CD14-positive monocyte (primary cell): ENCODE data around the gene FAM241B. TPM values are rescaled to one million over a fixed set of nuclear protein-coding genes. Genes with fewer than 3 reads are reported as not detected.

Experiments
- DNase-seq, 3 donors: peaks; one replicate each; pipeline ENCODE4 v3.0.0-alpha.2; 2011 to 2022
- H2AFZ ChIP-seq: 2 replicates; pipeline ENCODE4 v1.6.0; 2012; ENCODE audit warnings: mild to moderate bottlenecking, low read depth, low read length, inconsistent platforms; ENCODE audit not compliant: insufficient read depth, poor library complexity, severe bottlenecking
- H3K27ac ChIP-seq, 2 donors: 1 replicate in 1 of 2; 2 replicates in 1 of 2; pipeline ENCODE4 v1.5.1; 2012 to 2013; ENCODE audit warnings: low read length in 2 of 2, control low read depth in 1 of 2, inconsistent platforms in 1 of 2, low read depth in 1 of 2, mild to moderate bottlenecking in 1 of 2
- H3K27me3 ChIP-seq, 2 donors: one replicate each; pipeline versions ENCODE4 v1.6.0 to v1.6.1; 2011 to 2013; ENCODE audit warnings: low read length in 2 of 2; ENCODE audit not compliant: control insufficient read depth in 2 of 2, insufficient read depth in 2 of 2
- H3K36me3 ChIP-seq, 2 donors: replicated peaks in 1 of 2; 1 replicate in 1 of 2; 2 replicates in 1 of 2; pipeline versions ENCODE4 v1.5.1 to v1.6.1; 2012 to 2013; ENCODE audit warnings: low read length in 2 of 2, control low read depth in 1 of 2, inconsistent platforms in 1 of 2, mild to moderate bottlenecking in 1 of 2; ENCODE audit not compliant: insufficient read depth in 2 of 2, control insufficient read depth in 1 of 2
- H3K4me1 ChIP-seq, 2 donors: 1 replicate in 1 of 2; 2 replicates in 1 of 2; pipeline versions ENCODE4 v1.5.1 to v1.6.1; 2012 to 2013; ENCODE audit warnings: low read length in 2 of 2, control low read depth in 1 of 2, inconsistent platforms in 1 of 2, mild to moderate bottlenecking in 1 of 2, moderate library complexity in 1 of 2; ENCODE audit not compliant: insufficient read depth in 2 of 2, control insufficient read depth in 1 of 2
- H3K4me2 ChIP-seq: replicated peaks from 2 replicates; pipeline ENCODE3; 2012; ENCODE audit warnings: low read length, moderate library complexity, mild to moderate bottlenecking; ENCODE audit not compliant: poor library complexity, severe bottlenecking; ENCODE audit errors: extremely low read depth
- H3K4me3 ChIP-seq, 3 experiments: fragments of 200-600 bp in 1 of 3; sonication (generic) in 1 of 3; replicated peaks in 1 of 3; 1 replicate in 2 of 3; 2 replicates in 1 of 3; pipeline ENCODE4 v1.5.1; 2011 to 2013; ENCODE audit warnings: low read length in 3 of 3, mild to moderate bottlenecking in 3 of 3, control low read depth in 2 of 3, low read depth in 2 of 3, inconsistent platforms in 1 of 3, moderate library complexity in 1 of 3
- H3K79me2 ChIP-seq: 2 replicates; pipeline ENCODE4 v1.6.0; 2012; ENCODE audit warnings: mild to moderate bottlenecking, control low read depth, inconsistent platforms, low read length, moderate library complexity; ENCODE audit not compliant: insufficient read depth
- H3K9ac ChIP-seq: 2 replicates; pipeline ENCODE4 v1.6.0; 2017; ENCODE audit warnings: low read length, mild to moderate bottlenecking; ENCODE audit not compliant: insufficient read depth, poor library complexity, severe bottlenecking
- H3K9me3 ChIP-seq, 2 donors: replicated peaks in 1 of 2; 1 replicate in 1 of 2; 2 replicates in 1 of 2; pipeline versions ENCODE4 v1.5.1 to v1.6.1; 2012 to 2013; ENCODE audit warnings: low read length in 2 of 2, control low read depth in 1 of 2; ENCODE audit not compliant: control insufficient read depth in 1 of 2, insufficient read depth in 1 of 2
- H4K20me1 ChIP-seq: 2 replicates; pipeline ENCODE4 v1.6.0; 2012; ENCODE audit warnings: mild to moderate bottlenecking, low read length, control low read depth, moderate library complexity; ENCODE audit not compliant: insufficient read depth
- H3K27ac Mint-ChIP-seq, 7 donors: one replicate each; pipeline ENCODE4 v1.8.0; 2020; ENCODE audit warnings: mild to moderate bottlenecking in 7 of 7, mixed read lengths in 7 of 7, moderate library complexity in 6 of 7, inconsistent platforms in 2 of 7
- H3K27me3 Mint-ChIP-seq, 3 donors: one replicate each; pipeline ENCODE4 v1.8.0; 2021 to 2022; ENCODE audit warnings: low read depth in 3 of 3, mild to moderate bottlenecking in 3 of 3, mixed read lengths in 3 of 3, moderate library complexity in 3 of 3, inconsistent platforms in 1 of 3
- H3K36me3 Mint-ChIP-seq, 2 donors: one replicate each; pipeline ENCODE4 v1.8.0; 2020; ENCODE audit warnings: mixed read lengths in 2 of 2, inconsistent platforms in 1 of 2, mild to moderate bottlenecking in 1 of 2
- H3K4me1 Mint-ChIP-seq: one replicate; pipeline ENCODE4 v1.8.0; 2020; ENCODE audit warnings: mild to moderate bottlenecking, mixed read lengths
- H3K4me3 Mint-ChIP-seq, 2 donors: one replicate each; pipeline ENCODE4 v1.8.0; 2020; ENCODE audit warnings: mild to moderate bottlenecking in 2 of 2, mixed read lengths in 2 of 2, moderate library complexity in 1 of 2
- H3K9me3 Mint-ChIP-seq, 7 donors: one replicate each; pipeline ENCODE4 v1.8.0; 2020 to 2022; ENCODE audit warnings: mixed read lengths in 7 of 7, mild to moderate bottlenecking in 6 of 7, moderate library complexity in 6 of 7, inconsistent platforms in 2 of 7
- CTCF ChIP-seq: fragments of 200-600 bp; IDR thresholded peaks from one replicate; pipeline ENCODE4 v1.8.0; 2022; ENCODE audit warnings: antibody characterized with exemption, mild to moderate bottlenecking
- WGBS: methylation state at CpG from one replicate; pipeline ENCODE4 v1.1.5; 2013; ENCODE audit warnings: missing lambda C conversion rate; ENCODE audit not compliant: insufficient coverage; 5-methylcytosine and 5-hydroxymethylcytosine counted together
- intact Hi-C, 2 donors: fragments of 100-400 bp; cut with micrococcal nuclease; formaldehyde crosslinking; loops; one replicate each; pipeline versions ENCODE4 v1.15.0 to v1.15.1; 2023
- polyA plus RNA-seq, 3 donors: library from polyadenylated mRNA; depleted of rRNA in 1 of 3; unstranded in 2 of 3; stranded (reverse) in 1 of 3; fragments of 300-500 nt in 2 of 3; fragments of >200 nt in 1 of 3; fragmentation: Illumina TruSeq in 2 of 3; gene quantifications; 1 replicate in 2 of 3; 2 replicates in 1 of 3; pipeline ENCODE4 v1.2.3, GENCODE V29; 2012 to 2021

The FAM241B gene
- polyA plus RNA-seq, 3 donors: not detected

DNA sequence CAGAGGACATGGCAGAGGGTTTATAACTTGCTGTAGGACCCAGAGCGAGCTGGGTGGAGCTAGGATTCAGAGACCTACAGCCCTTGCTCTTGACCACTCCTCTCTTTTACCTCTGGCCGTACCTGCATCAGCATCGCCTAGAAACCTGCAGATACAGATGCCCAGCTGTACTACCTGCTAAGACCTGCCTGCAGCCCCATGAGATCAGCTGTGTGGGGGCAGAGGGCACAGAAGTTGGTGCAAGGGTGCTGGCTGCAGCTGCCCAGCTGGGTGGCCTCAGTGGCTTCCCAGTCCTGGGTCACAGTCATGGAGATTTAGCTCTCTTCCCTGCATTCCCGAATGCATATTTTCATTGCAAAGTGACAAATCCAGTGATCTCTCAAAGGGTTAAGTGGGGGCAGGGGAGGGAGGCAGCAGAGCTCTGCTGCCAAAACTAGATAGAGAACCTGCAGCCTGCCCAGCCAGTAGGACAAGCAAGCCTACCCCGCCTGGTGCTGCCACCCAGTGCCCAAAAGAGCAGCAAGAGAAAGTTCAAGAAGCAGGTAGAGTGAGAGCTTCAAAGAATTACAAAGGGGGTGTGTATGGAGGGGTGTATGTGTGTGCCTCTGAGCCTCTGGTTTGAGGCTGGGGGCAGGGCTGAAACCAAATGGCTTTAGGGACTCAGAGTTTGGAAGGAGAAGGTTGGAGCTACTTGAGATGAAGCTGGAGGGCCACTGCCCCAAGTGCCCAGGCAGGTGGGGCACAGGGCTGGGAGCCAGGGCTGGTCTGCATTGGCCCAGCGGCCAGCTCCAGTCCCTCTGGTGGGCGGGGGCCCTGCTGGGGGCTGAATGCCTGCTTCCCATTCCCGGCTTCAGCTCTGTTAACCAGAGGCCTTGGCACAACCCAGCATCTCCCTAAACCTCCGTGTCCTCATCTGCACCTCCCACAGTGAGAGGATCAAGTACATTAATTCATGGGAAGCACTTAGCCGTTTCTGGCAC, 6.9 kb downstream of the FAM241B start:
- WGBS: 75% methylated on average over 5 of the region's 10 CpGs

GRCh38 chr10:69638642-69639041, 8.6 kb downstream of the FAM241B start:
- Mint-ChIP-seq H3K27ac (no peak overlapping the region), H3K9me3 (no peaks in the 10 kb centered on the region), H3K27me3 (peaks cover 4 to 12% (median 7%) of the 10 kb centered on the region in 3 donors), H3K4me1 (peaks cover 5% of the 10 kb centered on the region), H3K4me3 (no peak overlapping the region), H3K36me3 (no peaks in the 10 kb centered on the region)
- Histone ChIP-seq H3K27ac (no peak overlapping the region), H3K27me3 (no peaks in the 10 kb centered on the region), H3K79me2 (no peaks in the 10 kb centered on the region), H2AFZ (no peak overlapping the region), H3K4me1 (no peaks in the 10 kb centered on the region), H3K9ac (no peak overlapping the region), H3K9me3 (no peaks in the 10 kb centered on the region), H3K4me2 (no peak overlapping the region), H3K36me3 (no peaks in the 10 kb centered on the region), H3K4me3 (no peak overlapping the region), H4K20me1 (no peaks in the 10 kb centered on the region)
- WGBS: 86% methylated on average over 5 of the region's 8 CpGs
- intact Hi-C loops: loop anchor here (5.0 kb wide), 1 partner anchor 121 kb away; no protein-coding TSS in a partner anchor
- DNase-seq: no peak
- TF ChIP-seq CTCF: no peak

More for the DNA sequence above, 6.9 kb downstream of the FAM241B start:
- Histone ChIP-seq H3K27me3 (no peaks in the 10 kb centered on the region), H3K36me3 (no peaks in the 10 kb centered on the region), H3K9me3 (no peaks in the 10 kb centered on the region), H3K27ac (no peak overlapping the region), H4K20me1 (no peaks in the 10 kb centered on the region), H3K4me3 (no peak overlapping the region), H3K4me2 (no peak overlapping the region), H2AFZ (no peak overlapping the region), H3K4me1 (no peaks in the 10 kb centered on the region), H3K79me2 (no peaks in the 10 kb centered on the region), H3K9ac (no peak overlapping the region)
- TF ChIP-seq CTCF: no peak
- Mint-ChIP-seq H3K4me3 (no peak overlapping the region), H3K36me3 (no peaks in the 10 kb centered on the region), H3K27me3 (peaks cover 4 to 13% (median 8%) of the 10 kb centered on the region in 3 donors), H3K4me1 (peaks cover 5% of the 10 kb centered on the region), H3K9me3 (no peaks in the 10 kb centered on the region), H3K27ac (no peak overlapping the region)
- intact Hi-C loops: loop anchor here (5.0 kb wide), 1 partner anchor 120 kb away; no protein-coding TSS in a partner anchor
- no peak for DNase-seq
